Thyroid gland (tissue), 4 donors: ENCODE data around the gene PAM16. TPM values are rescaled to one million over a fixed set of nuclear protein-coding genes. Genes with fewer than 3 reads are reported as not detected.
"Not testable (repeated sequence)": the region's sequence is repeated elsewhere in the genome, so short reads cannot be mapped to it uniquely, and the experiment has no call there.

Source experiments
- DNase-seq, 2 donors: peaks; one replicate each; pipeline ENCODE4 v3.0.0-alpha.2; 2019
- H3K27ac ChIP-seq, 3 donors: fragments of 200-600 bp; sonication (generic); 1 replicate in 2 of 3; 2 replicates in 1 of 3; pipeline ENCODE4 v1.5.1; 2016 to 2019; ENCODE audit warnings: mild to moderate bottlenecking in 1 of 3, moderate library complexity in 1 of 3
- H3K27me3 ChIP-seq: fragments of 200-600 bp; sonication (generic); one replicate; pipeline ENCODE4 v1.5.1; 2019
- H3K36me3 ChIP-seq, 2 donors: fragments of 200-600 bp; sonication (generic); one replicate each; pipeline ENCODE4 v1.5.1; 2016 to 2019
- H3K4me1 ChIP-seq, 2 donors: fragments of 200-600 bp; sonication (generic); one replicate each; pipeline ENCODE4 v1.5.1; 2017 to 2019
- H3K4me3 ChIP-seq, 3 donors: fragments of 200-600 bp; sonication (generic); replicated peaks in 1 of 3; 1 replicate in 2 of 3; 2 replicates in 1 of 3; pipeline ENCODE4 v1.5.1; 2016; ENCODE audit warnings: mild to moderate bottlenecking in 1 of 3
- H3K9me3 ChIP-seq: fragments of 200-600 bp; sonication (generic); one replicate; pipeline ENCODE4 v1.5.1; 2017
- CTCF ChIP-seq, 6 experiments: fragments of 200-600 bp in 3 of 6; fragments of 450-650 bp in 3 of 6; sonication (generic) in 3 of 6; IDR thresholded peaks; one replicate each; pipeline ENCODE4 v1.5.1; 2016 to 2019; ENCODE audit warnings: antibody characterized with exemption in 6 of 6, mild to moderate bottlenecking in 2 of 6, inconsistent platforms in 1 of 6, moderate library complexity in 1 of 6
- POLR2A ChIP-seq, 2 donors: fragments of 450-650 bp; IDR thresholded peaks; one replicate each; pipeline ENCODE4 v1.6.1; 2017; ENCODE audit warnings: antibody characterized with exemption in 2 of 2, mild to moderate bottlenecking in 2 of 2, moderate library complexity in 1 of 2
- WGBS, 2 donors: methylation state at CpG; one replicate each; pipeline ENCODE4 v1.1.5; 2017; 5-methylcytosine and 5-hydroxymethylcytosine counted together
- intact Hi-C: fragments of 100-400 bp; cut with DNase I; formaldehyde crosslinking; loops from one replicate; pipeline ENCODE4 v1.15.1; 2023
- total RNA-seq, 4 donors: library from RNA; depleted of rRNA; stranded (reverse); fragments of >200 nt; gene quantifications; one replicate each; pipeline ENCODE4 v1.2.3, GENCODE V29; 2016

Gene PAM16
- total RNA-seq, 4 donors from 2014 or later = 5.6 to 60.2 (median 27.3) TPM

- WGBS, 2 donors = 96 to 97% methylated on average over 3 of the region's 12 CpGs
- H3K4me3 ChIP-seq = no peak overlapping the region
- TF ChIP-seq POLR2A (IDR thresholded peaks at IDR 0.05) (no peak), CTCF (IDR thresholded peaks at IDR 0.05) (no peak)
- H3K36me3 ChIP-seq = peaks cover 0 to 13% of the 10 kb centered on the region in 2 donors
- H3K4me1 ChIP-seq = peaks cover 3 to 8% of the 10 kb centered on the region in 2 donors
- no peaks in the 10 kb centered on the region for H3K9me3 ChIP-seq
- H3K27ac ChIP-seq = no peak overlapping the region
- no peak for DNase-seq
- intact Hi-C loops = no loop called here
- H3K27me3 ChIP-seq = no peaks in the 10 kb centered on the region
Measured at GRCh38 chr16:4337540-4338088, 13.5 kb downstream of the PAM16 start.

GRCh38 chr16:4336701-4337539, 14.2 kb downstream of the PAM16 start:
- no peaks in the 10 kb centered on the region for H3K9me3 ChIP-seq
- intact Hi-C loops = no loop called here
- H3K4me1 ChIP-seq = peaks cover 3 to 8% of the 10 kb centered on the region in 2 donors
- no peak overlapping the region for H3K4me3 ChIP-seq
- DNase-seq = no peak
- peaks cover 4 to 13% of the 10 kb centered on the region in 2 donors for H3K36me3 ChIP-seq
- H3K27ac ChIP-seq = no peak overlapping the region
- H3K27me3 ChIP-seq = no peaks in the 10 kb centered on the region
- TF ChIP-seq POLR2A (IDR thresholded peaks at IDR 0.05) (no peak), CTCF (IDR thresholded peaks at IDR 0.05) (no peak)
- 98 to 100% methylated on average over 6 to 27 of the region's 41 CpGs for whole genome bisulfite sequencing, 2 donors

- Histone ChIP-seq H3K9me3 (no peaks in the 10 kb centered on the region), H3K27ac (peak overlapping the region in 1 of 3 donors; percentile 11), H3K4me3 (no peak overlapping the region), H3K36me3 (peaks cover 4 to 13% of the 10 kb centered on the region in 2 donors), H3K4me1 (peaks cover 3 to 13% of the 10 kb centered on the region in 2 donors), H3K27me3 (no peaks in the 10 kb centered on the region)
- peak; percentile 81 to 85 for DNase-seq
- WGBS, 2 donors = 66 to 80% methylated on average over 15 to 29 of the region's 32 CpGs
- TF ChIP-seq CTCF (IDR thresholded peaks at IDR 0.05) (no peak), POLR2A (IDR thresholded peaks at IDR 0.05) (no peak)
- intact Hi-C loops = loop anchor here (5.0 kb wide), 1 partner anchor 128 kb away; no protein-coding TSS in a partner anchor
Measured at GRCh38 chr16:4334724-4335495, 16.2 kb downstream of the PAM16 start.

GRCh38 chr16:4333714-4334113, 17.4 kb downstream of the PAM16 start:
- H3K4me3 ChIP-seq, DNase-seq, H3K27ac ChIP-seq, H3K27me3 ChIP-seq, H3K9me3 ChIP-seq: not testable (repeated sequence)
- 92 to 95% methylated on average over 9 of the region's 9 CpGs for WGBS, 2 donors
- Histone ChIP-seq H3K4me1 (peaks cover 4 to 21% of the 10 kb centered on the region in 2 donors), H3K36me3 (peaks cover 4 to 13% of the 10 kb centered on the region in 2 donors)
- intact Hi-C loops = loop anchor here (5.0 kb wide), 1 partner anchor 126 kb away; no protein-coding TSS in a partner anchor

- Histone ChIP-seq H3K27ac (no peak overlapping the region), H3K4me3 (no peak overlapping the region), H3K27me3 (no peaks in the 10 kb centered on the region), H3K36me3 (peaks cover 4 to 13% of the 10 kb centered on the region in 2 donors), H3K4me1 (peaks cover 9 to 25% of the 10 kb centered on the region in 2 donors), H3K9me3 (no peaks in the 10 kb centered on the region)
- intact Hi-C loops = loop anchor here (5.0 kb wide), 1 partner anchor 126 kb away; no protein-coding TSS in a partner anchor
- DNase-seq = no peak
- no peak for TF ChIP-seq POLR2A (IDR thresholded peaks at IDR 0.05)
- no peak for TF ChIP-seq CTCF (IDR thresholded peaks at IDR 0.05)
- 92% methylated on average over 9 of the region's 9 CpGs; no CpG with 5 or more reads in 1 of the 2 donors for WGBS, 2 donors
Measured at GRCh38 chr16:4333308-4333638, 17.8 kb downstream of the PAM16 start.
